Keratinocyte (primary cell): ENCODE data around the gene BAHCC1. TPM values are rescaled to one million over a fixed set of nuclear protein-coding genes. Genes with fewer than 3 reads are reported as not detected.

Source experiments
- DNase-seq: peaks from one replicate; pipeline ENCODE4 v3.0.0-alpha.2; 2011; ENCODE audit warnings: low read depth, missing footprints, low spot score
- FAIRE-seq: peaks from 2 replicates; lab custom pipeline; 2011; peaks lifted over from hg19 to GRCh38; lab: Jason Lieb, UNC
- H2AFZ ChIP-seq: 2 replicates; pipeline ENCODE4 v1.6.0; 2012; ENCODE audit warnings: low read length, control low read depth, inconsistent platforms; ENCODE audit not compliant: control insufficient read depth
- H3K27ac ChIP-seq: 2 replicates; pipeline ENCODE4 v1.5.1; 2011; ENCODE audit warnings: low read length; ENCODE audit not compliant: control insufficient read depth, insufficient read depth
- H3K27me3 ChIP-seq: 3 replicates; pipeline ENCODE4 v1.6.0; 2011; ENCODE audit warnings: low read length; ENCODE audit not compliant: control insufficient read depth, insufficient read depth; ENCODE audit errors: extremely low read depth
- H3K36me3 ChIP-seq, 2 experiments: 2 replicates in 1 of 2; 3 replicates in 1 of 2; pipeline ENCODE4 v1.5.1; 2011; ENCODE audit warnings: low read length in 2 of 2, mild to moderate bottlenecking in 1 of 2; ENCODE audit not compliant: control insufficient read depth in 2 of 2, insufficient read depth in 2 of 2; ENCODE audit errors: extremely low read depth in 1 of 2
- H3K4me1 ChIP-seq: 3 replicates; pipeline ENCODE4 v1.5.1; 2011; ENCODE audit warnings: low read length; ENCODE audit not compliant: control insufficient read depth, insufficient read depth; ENCODE audit errors: extremely low read depth
- H3K4me2 ChIP-seq: 3 replicates; pipeline ENCODE4 v1.6.0; 2011; ENCODE audit warnings: low read depth, low read length; ENCODE audit not compliant: control insufficient read depth, insufficient read depth; ENCODE audit errors: extremely low read depth
- H3K4me3 ChIP-seq, 3 experiments: fragments of 200-600 bp in 1 of 3; sonication (generic) in 1 of 3; 2 replicates in 2 of 3; 3 replicates in 1 of 3; pipeline ENCODE4 v1.5.1; 2011 to 2016; ENCODE audit warnings: low read length in 3 of 3, mild to moderate bottlenecking in 3 of 3, control low read depth in 2 of 3, inconsistent platforms in 1 of 3, low read depth in 1 of 3, mixed read lengths in 1 of 3, mixed run types in 1 of 3, moderate library complexity in 1 of 3; ENCODE audit not compliant: control insufficient read depth in 2 of 3, insufficient read depth in 2 of 3; ENCODE audit errors: extremely low read depth in 1 of 3
- H3K79me2 ChIP-seq: 2 replicates; pipeline ENCODE4 v1.6.0; 2012; ENCODE audit warnings: low read length; ENCODE audit not compliant: control insufficient read depth, insufficient read depth
- H3K9ac ChIP-seq: 3 replicates; pipeline ENCODE4 v1.6.0; 2011; ENCODE audit warnings: low read length; ENCODE audit not compliant: control insufficient read depth, insufficient read depth; ENCODE audit errors: extremely low read depth
- H3K9me1 ChIP-seq: 3 replicates; pipeline ENCODE4 v1.6.0; 2011; ENCODE audit warnings: low read length; ENCODE audit not compliant: control insufficient read depth, insufficient read depth; ENCODE audit errors: extremely low read depth
- H3K9me3 ChIP-seq: 2 replicates; pipeline ENCODE4 v1.5.1; 2012; ENCODE audit warnings: low read depth, low read length; ENCODE audit not compliant: control insufficient read depth
- H4K20me1 ChIP-seq: 3 replicates; pipeline ENCODE4 v1.6.0; 2011; ENCODE audit warnings: low read length; ENCODE audit not compliant: control insufficient read depth, insufficient read depth; ENCODE audit errors: extremely low read depth
- EZH2 ChIP-seq: IDR thresholded peaks from one replicate; pipeline ENCODE4 v1.6.1; 2012; ENCODE audit warnings: inconsistent platforms, mild to moderate bottlenecking, low read length, moderate library complexity
- dilution Hi-C: fragments of 300-500 bp; cut with MboI; formaldehyde crosslinking; loops from one replicate; pipeline ENCODE4 v1.7.0; 2020; ENCODE audit warnings: low sequenced_read_pairs; ENCODE audit not compliant: extremely low pct_ligation_motif_present
- polyA plus RNA-seq, 5 experiments: library from polyadenylated mRNA; depleted of rRNA in 3 of 5; stranded (reverse) in 3 of 5; stranded (forward) in 1 of 5; unstranded in 1 of 5; fragments of >200 nt; gene quantifications; 1 replicate in 1 of 5; 2 replicates in 3 of 5; 3 replicates in 1 of 5; pipeline versions ENCODE4 v1.2.1 to v1.2.3, GENCODE V29; 2011 to 2012; ENCODE audit warnings: missing spikeins in 2 of 5, low read depth in 1 of 5, low replicate concordance in 1 of 5
- TF ChIP-seq, protein P1 (sequence below), 3 experiments: IDR thresholded peaks in 1 of 3; conservative IDR thresholded peaks in 1 of 3; optimal IDR thresholded peaks in 1 of 3; 2 replicates in 2 of 3; 3 replicates in 1 of 3; pipeline versions ENCODE3 to v1.5.1; 2011; ENCODE audit warnings: low read length in 3 of 3, mild to moderate bottlenecking in 3 of 3, moderate library complexity in 2 of 3, control low read depth in 1 of 3, inconsistent platforms in 1 of 3; ENCODE audit not compliant: insufficient read depth in 2 of 3; ENCODE audit errors: extremely low read depth in 1 of 3

BAHCC1 gene
- polyA plus RNA-seq, 1 donor (not counting 4 experiments of a cell fraction or from before 2014, with no cell fraction given), result 0.52 TPM

DNA sequence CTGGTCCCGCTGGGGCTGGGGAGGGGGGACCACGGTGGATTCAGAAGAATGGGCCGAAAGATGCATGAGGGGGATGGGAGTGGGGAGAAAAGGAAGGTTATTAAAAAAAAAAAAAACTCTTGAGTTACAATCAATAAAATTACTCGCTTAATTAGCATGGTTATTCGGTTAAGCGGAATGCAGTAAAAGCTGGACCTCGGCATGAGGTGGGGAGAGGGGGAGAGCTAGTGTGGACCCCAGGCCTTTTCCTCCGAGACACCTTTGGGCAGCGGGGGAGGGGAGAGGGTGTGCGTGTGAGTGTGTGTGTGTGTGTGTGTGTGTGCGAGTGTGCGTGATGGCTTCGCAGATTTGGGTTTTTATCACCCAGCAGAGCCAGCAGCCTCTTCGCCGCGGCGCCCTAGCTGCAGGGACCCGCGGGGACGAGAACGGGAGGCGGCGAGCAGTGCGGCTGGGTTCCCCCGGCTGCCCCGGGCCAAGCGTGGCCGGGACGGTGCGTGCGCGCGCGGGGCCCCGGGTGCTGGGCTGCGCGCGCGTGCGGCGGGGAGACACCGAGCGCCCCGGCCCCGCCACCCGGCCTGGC lies 3.7 kb downstream of the BAHCC1 start:
- Histone ChIP-seq H3K4me3 (peak overlapping the region; percentile 63 to 81 (median 77)), H3K9me3 (no peaks in the 10 kb centered on the region), H3K9ac (peak overlapping the region; percentile 89), H3K27me3 (no peaks in the 10 kb centered on the region), H3K4me1 (peaks cover 39% of the 10 kb centered on the region), H2AFZ (peak overlapping the region; percentile 62), H3K9me1 (no peaks in the 10 kb centered on the region), H3K79me2 (peaks cover 43% of the 10 kb centered on the region), H3K36me3 (no peaks in the 10 kb centered on the region), H4K20me1 (no peaks in the 10 kb centered on the region), H3K27ac (peak overlapping the region; percentile 82), H3K4me2 (peak overlapping the region; percentile 95)
- TF ChIP-seq EZH2, result no peak
- TF ChIP-seq, protein P1, sequence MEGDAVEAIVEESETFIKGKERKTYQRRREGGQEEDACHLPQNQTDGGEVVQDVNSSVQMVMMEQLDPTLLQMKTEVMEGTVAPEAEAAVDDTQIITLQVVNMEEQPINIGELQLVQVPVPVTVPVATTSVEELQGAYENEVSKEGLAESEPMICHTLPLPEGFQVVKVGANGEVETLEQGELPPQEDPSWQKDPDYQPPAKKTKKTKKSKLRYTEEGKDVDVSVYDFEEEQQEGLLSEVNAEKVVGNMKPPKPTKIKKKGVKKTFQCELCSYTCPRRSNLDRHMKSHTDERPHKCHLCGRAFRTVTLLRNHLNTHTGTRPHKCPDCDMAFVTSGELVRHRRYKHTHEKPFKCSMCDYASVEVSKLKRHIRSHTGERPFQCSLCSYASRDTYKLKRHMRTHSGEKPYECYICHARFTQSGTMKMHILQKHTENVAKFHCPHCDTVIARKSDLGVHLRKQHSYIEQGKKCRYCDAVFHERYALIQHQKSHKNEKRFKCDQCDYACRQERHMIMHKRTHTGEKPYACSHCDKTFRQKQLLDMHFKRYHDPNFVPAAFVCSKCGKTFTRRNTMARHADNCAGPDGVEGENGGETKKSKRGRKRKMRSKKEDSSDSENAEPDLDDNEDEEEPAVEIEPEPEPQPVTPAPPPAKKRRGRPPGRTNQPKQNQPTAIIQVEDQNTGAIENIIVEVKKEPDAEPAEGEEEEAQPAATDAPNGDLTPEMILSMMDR (optimal IDR thresholded peaks at IDR 0.05 in 1 of 3, IDR thresholded peaks at IDR 0.05 in 1 of 3, conservative IDR thresholded peaks at IDR 0.05 in 1 of 3; ENCODE audit: extremely low read depth in 1 of 3, insufficient read depth in 2 of 3, low read length in 3 of 3), result no peak
- FAIRE-seq (no peak), DNase-seq (no peak)
- dilution Hi-C loops, result no loop called here

- no peaks in the 10 kb centered on the region for H3K9me3 ChIP-seq
- TF ChIP-seq, protein P1 (optimal IDR thresholded peaks at IDR 0.05 in 1 of 3, IDR thresholded peaks at IDR 0.05 in 1 of 3, conservative IDR thresholded peaks at IDR 0.05 in 1 of 3; ENCODE audit: extremely low read depth in 1 of 3, insufficient read depth in 2 of 3, low read length in 3 of 3), result no peak
- TF ChIP-seq EZH2, result no peak
- peak overlapping the region; percentile 90 for H3K4me2 ChIP-seq
- peak overlapping the region; percentile 6 for H2AFZ ChIP-seq
- H3K36me3 ChIP-seq, result no peaks in the 10 kb centered on the region
- peak overlapping the region; percentile 63 to 81 (median 71) for H3K4me3 ChIP-seq
- no peaks in the 10 kb centered on the region for H4K20me1 ChIP-seq
- peaks cover 40% of the 10 kb centered on the region for H3K4me1 ChIP-seq
- no peaks in the 10 kb centered on the region for H3K9me1 ChIP-seq
- no peak for DNase-seq
- peaks cover 43% of the 10 kb centered on the region for H3K79me2 ChIP-seq
- H3K27me3 ChIP-seq, result no peaks in the 10 kb centered on the region
- dilution Hi-C loops, result no loop called here
- no peak for FAIRE-seq
- H3K9ac ChIP-seq, result peak overlapping the region; percentile 89
- H3K27ac ChIP-seq, result peak overlapping the region; percentile 63
Observed at GRCh38 chr17:81399481-81400153, 4.4 kb downstream of the BAHCC1 start.
